ENCODE results near the gene IGFBP2.

DNA sequence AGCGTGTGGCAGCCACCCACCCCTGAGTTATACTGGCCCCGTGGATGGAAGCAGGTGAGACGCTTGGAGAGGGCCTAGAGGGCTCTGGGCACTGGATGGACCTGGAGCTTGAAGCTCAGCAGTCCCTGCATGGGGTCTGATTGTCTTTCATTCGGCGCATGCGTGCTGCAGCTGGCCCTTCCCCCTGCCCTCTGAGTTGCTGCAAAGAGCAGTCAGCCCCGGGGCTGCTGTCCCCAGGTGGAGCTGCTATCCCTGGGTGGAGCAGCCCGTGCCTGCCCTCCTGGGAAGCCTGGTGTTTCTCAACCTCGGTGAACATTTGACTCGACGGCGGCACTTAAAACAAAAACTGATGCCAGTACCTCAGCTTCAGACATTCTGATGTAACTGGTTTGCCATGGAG lies 32.5 kb downstream of the IGFBP2 start:
- TF ChIP-seq, protein P1, sequence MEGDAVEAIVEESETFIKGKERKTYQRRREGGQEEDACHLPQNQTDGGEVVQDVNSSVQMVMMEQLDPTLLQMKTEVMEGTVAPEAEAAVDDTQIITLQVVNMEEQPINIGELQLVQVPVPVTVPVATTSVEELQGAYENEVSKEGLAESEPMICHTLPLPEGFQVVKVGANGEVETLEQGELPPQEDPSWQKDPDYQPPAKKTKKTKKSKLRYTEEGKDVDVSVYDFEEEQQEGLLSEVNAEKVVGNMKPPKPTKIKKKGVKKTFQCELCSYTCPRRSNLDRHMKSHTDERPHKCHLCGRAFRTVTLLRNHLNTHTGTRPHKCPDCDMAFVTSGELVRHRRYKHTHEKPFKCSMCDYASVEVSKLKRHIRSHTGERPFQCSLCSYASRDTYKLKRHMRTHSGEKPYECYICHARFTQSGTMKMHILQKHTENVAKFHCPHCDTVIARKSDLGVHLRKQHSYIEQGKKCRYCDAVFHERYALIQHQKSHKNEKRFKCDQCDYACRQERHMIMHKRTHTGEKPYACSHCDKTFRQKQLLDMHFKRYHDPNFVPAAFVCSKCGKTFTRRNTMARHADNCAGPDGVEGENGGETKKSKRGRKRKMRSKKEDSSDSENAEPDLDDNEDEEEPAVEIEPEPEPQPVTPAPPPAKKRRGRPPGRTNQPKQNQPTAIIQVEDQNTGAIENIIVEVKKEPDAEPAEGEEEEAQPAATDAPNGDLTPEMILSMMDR (IDR thresholded peaks at IDR 0.05; ENCODE audit: low read depth, low read length), result no peak
- no peak for TF ChIP-seq EZH2phosphoT487 (IDR thresholded peaks at IDR 0.05; ENCODE audit: low read depth)
